ENCODE data around the gene ANXA11.
"Not testable (repeated sequence)": the region's sequence is repeated elsewhere in the genome, so short reads cannot be mapped to it uniquely, and the experiment has no call there.

The ANXA11 gene

GRCh38 chr10:80207768-80208370 is 2.5 kb upstream of the ANXA11 start:
- no peak for DNase-seq (ENCODE audit: low read depth)

- no peak for DNase-seq (ENCODE audit: low read depth)
These were observed 929 bp upstream of the ANXA11 start for GRCh38 chr10:80206277-80206655.

- no peak for DNase-seq (ENCODE audit: low read depth)
These were observed 460 bp downstream of the ANXA11 start for GRCh38 chr10:80204677-80205476.

DNA sequence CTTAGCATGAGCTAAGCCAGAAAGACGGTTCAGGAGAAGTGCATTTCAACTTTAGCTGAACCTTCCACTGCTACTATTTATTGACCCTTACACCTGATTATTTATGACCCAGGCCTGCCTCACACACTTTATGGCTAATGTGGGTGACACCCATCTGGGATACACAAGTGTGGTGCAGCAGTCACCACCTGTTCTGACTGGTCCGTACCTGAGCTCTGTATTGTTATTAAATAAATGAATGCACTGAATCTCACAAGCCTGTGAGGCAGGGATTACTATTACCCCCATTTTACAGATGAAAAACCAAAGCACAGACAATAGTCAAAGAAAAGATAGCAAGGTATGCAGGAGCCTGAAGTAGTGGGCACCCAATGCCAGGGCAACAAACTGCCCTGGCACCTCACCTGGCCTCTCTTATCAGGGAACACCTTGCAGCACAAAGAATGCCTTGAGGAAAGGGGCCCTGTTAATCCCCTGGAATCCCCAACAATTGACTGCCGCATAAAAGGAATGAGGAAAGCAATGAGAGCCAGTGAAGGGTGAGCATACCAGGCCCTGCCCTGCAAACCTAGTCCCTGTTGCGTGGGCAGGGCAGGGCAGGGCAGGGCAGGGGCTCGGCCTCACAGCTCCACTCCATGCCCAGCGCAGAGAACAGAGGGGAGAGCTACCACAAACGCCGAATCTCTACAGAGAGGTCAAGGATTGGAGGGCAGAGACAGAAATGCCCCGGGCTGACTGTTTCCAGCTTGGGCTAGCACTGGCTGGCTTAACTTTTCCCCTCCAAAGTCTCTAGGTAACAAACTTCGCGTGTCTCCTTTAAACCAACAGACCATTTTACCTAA is 1.3 kb downstream of the ANXA11 start:
- no peak for DNase-seq (ENCODE audit: low read depth)

DNA sequence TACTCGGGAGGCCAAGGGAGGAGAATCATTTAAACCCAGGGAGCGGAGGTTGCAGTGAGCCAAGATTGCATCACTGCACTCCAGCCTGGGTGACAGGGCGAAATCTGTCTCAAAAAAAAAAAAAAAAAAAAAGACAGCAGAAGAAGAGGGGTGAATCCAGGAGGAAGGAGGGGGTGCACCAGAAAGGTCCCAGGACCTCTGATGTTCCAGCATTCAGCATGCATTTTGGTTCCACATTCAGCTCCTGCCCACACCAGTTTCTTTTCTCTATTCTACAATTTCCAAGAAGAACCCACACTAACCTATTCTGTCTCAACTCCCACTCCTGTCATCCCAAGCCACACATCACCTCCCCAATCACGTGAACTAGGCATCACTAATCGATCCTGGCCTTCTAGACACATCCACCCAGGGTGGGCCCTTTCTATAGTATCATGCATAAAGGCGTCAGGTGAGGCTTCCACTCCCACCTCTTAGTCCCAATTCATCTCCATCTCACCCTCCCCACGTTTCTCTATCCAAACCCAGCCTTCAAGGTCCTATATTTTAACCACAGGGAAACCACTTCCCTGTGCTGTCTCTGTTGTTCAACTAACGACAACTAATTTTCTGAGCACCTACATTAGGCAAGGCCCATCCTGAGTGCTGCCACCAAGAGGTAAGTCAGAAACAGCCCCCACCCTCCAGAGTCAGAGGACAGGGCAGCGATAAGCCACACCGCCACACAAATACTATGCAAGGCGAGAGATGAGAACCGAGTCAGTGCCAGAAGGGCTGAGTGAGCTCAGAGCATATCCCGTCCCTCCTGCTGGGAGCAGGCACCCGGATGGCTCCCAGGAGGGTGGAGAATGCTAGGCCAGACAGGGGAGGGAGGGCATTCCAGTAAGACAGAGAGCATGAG is 2.2 kb downstream of the ANXA11 start:
- peak; percentile 86 for DNase-seq (ENCODE audit: low read depth)

DNA sequence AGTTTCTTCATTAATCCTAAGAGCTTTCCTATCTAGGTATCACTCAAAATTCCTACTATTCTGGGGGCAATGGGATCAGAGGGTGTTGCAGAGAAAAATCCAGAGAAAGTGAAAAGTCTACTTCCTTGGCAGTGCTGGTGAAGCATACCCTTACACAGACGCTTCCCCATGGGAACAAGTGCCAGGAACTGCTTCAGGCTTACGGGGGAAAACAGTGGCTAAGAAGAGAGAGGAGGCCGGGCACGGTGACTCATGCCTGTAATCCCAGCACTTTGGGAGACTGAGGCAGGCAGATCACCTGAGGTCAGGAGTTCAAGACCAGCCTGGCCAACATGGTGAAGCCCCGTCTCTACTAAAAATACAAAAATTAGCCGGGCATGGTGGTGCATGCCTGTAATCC is 2.8 kb downstream of the ANXA11 start:
- not testable (repeated sequence) for DNase-seq (ENCODE audit: low read depth)

DNA sequence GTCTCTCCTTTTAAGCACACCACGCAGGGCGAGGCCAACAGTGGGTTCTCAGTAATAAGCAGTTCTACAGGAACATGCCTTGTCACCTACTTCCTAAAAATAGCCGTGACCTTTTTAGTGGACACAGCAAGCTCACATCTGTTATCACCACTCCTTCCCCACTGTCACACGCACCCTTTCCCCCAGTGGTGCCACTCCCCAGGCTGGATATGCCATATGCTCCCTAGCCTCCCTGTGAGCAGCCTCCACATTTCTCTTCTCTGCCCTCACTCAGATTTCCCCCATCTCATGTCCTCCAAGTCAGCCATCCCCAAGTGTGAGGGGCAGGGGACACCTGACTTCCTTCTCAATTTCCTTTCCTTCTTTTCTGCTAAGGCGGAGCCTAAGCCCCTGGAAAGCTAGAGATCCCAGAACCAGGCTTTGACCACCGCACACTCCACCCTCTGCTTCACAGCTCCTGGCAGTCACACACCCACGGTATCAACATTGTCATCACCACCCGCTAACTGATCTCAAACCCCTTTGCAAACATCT is 3.7 kb downstream of the ANXA11 start:
- no peak for DNase-seq (ENCODE audit: low read depth)

DNA sequence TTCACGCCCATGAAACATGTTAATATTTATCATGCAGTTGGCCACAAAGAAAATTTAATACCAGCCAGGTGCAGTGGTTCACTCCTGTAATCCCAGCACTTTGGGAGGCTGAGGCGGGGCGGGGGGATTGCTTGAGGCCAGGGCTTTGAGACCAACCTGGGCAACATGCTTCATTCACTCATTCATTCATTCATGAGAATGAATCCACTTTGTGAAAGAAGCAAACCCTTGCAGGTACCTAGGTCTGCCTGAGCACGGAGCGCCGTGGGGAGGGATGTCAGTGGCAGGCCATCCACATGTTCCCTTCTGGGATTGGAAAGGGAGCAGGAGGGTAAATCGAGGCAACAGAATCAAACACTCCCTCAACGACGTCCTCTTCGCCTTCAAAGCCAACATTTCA is 4.7 kb downstream of the ANXA11 start:
- no peak for DNase-seq (ENCODE audit: low read depth)

- DNase-seq (ENCODE audit: low read depth), result no peak
These were observed 5.1 kb downstream of the ANXA11 start for GRCh38 chr10:80200259-80200658.

GRCh38 chr10:80199828-80200227 is 5.5 kb downstream of the ANXA11 start:
- DNase-seq (ENCODE audit: low read depth), result peak; percentile 90

- DNase-seq (ENCODE audit: low read depth), result no peak
These were observed 7.1 kb downstream of the ANXA11 start for GRCh38 chr10:80197972-80198916.

DNA sequence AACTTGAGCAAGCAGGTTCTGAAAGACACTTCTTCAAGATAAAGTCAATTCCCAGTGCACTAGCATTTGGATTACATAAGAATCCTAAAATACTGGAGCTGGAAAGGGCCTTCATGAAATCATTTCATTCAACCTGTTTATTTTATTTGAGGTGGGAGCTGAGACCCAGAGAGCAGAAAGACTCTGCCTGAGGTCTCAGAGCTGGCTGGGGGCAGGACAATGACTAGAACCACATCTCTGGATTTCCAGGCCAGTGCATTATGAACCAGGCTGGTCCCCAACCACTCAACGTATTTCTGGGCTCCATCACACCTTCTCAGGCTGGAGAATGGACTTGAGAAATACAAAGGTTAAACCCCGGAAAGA is 8.4 kb downstream of the ANXA11 start:
- DNase-seq (ENCODE audit: low read depth), result no peak

GRCh38 chr10:80196270-80196949 is 8.9 kb downstream of the ANXA11 start:
- DNase-seq (ENCODE audit: low read depth), result no peak

DNA sequence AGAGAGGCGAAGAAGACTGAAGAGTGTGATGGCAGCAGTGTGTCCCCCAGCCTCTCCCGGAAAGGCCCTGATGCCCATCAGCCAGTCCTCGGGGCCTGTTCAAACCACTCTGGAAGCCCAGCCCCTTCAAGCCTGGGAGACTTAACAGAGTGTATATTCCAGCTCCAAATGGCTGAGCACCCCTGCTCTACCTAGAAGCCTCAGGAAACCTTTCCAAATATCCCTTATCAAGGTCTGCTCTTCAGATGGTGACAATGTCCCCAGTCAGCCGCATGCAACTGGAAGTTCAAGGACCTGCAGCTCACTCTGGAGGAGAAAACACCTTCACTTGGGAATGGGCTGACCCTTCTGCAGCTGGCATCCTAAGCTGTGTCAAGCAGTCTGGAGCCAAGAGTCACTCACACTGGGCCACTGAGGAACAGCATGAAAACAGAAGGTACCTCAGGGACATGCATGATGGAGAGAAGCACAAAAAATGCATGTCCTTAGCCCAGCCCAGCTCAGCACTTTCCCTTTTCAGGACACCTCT is 10.2 kb downstream of the ANXA11 start:
- no peak for DNase-seq (ENCODE audit: low read depth)

GRCh38 chr10:80194373-80195045 is 10.8 kb downstream of the ANXA11 start:
- DNase-seq (ENCODE audit: low read depth), result no peak

GRCh38 chr10:80192553-80192952 is 12.8 kb downstream of the ANXA11 start:
- DNase-seq (ENCODE audit: low read depth), result no peak

DNA sequence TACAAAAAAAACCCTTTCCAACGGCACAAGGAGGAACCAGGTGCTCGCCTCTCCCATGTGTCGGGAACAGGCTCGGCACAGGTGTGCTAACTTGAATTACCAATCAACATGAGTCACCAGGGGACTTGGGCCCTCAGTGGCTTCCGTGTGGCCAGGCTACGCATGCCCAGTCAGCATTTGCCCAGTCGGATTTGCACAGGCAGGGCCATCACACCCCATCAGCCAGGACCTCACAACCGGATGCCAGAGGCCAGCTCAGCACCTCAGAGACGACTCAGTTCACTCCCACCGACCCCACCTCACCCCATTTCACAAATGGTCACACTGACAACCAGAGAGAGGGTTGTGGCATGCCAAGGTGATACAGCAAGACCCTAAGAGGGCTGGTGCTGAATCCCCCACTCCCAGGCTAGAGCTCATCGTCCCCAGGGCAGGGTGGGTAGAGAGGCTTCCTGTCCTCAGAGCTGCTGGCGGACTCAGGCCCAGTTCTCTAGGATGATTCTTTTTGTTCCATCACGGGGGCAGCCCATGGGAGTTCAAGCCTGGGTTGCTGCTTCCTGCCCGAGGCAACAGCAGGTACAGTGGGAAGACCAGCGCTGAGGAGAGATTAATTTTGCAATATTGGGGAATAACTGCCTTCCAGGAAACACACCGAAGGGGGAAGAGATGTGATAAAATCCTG is 13.6 kb downstream of the ANXA11 start:
- DNase-seq (ENCODE audit: low read depth), result no peak

- no peak for DNase-seq (ENCODE audit: low read depth)
These were observed 16.6 kb downstream of the ANXA11 start for GRCh38 chr10:80188713-80189112.
